Liver (tissue), 3 donors: Measurements from ENCODE around the gene MYLIP.

Experiments used
- GABPA ChIP-seq, 2 donors: IDR thresholded peaks in 1 of 2; conservative IDR thresholded peaks in 1 of 2; 2 replicates each; pipeline ENCODE4 v1.6.1; 2016; ENCODE audit warnings: antibody characterized with exemption in 2 of 2, mild to moderate bottlenecking in 1 of 2, moderate library complexity in 1 of 2
- RAD21 ChIP-seq, 2 donors: IDR thresholded peaks; 2 replicates each; pipeline ENCODE4 v1.6.1; 2016; ENCODE audit warnings: antibody characterized with exemption in 2 of 2, mild to moderate bottlenecking in 2 of 2
- RXRA ChIP-seq, 2 donors: IDR thresholded peaks; 2 replicates each; pipeline ENCODE4 v1.6.1; 2017 to 2018; ENCODE audit warnings: antibody characterized with exemption in 2 of 2, mild to moderate bottlenecking in 1 of 2
- SP1 ChIP-seq: IDR thresholded peaks from 2 replicates; pipeline ENCODE4 v1.6.1; 2018; ENCODE audit warnings: antibody characterized with exemption, mild to moderate bottlenecking
- TAF1 ChIP-seq: conservative IDR thresholded peaks from 2 replicates; pipeline ENCODE4 v1.6.1; 2016; ENCODE audit warnings: antibody characterized with exemption, mild to moderate bottlenecking
- YY1 ChIP-seq: IDR thresholded peaks from 2 replicates; pipeline ENCODE4 v1.6.1; 2016; ENCODE audit warnings: antibody characterized with exemption, mild to moderate bottlenecking
- TF ChIP-seq, protein P1 (sequence below): fragments of 150-350 bp; IDR thresholded peaks from 2 replicates; pipeline ENCODE4 v1.5.1; 2017; ENCODE audit warnings: improper control_type of control experiment, low read depth, low read length; ENCODE audit not compliant: missing input control
- TF ChIP-seq, protein P2 (sequence below): IDR thresholded peaks from 2 replicates; pipeline ENCODE4 v1.6.1; 2016; ENCODE audit warnings: antibody characterized with exemption
- TF ChIP-seq, protein P3 (sequence below): IDR thresholded peaks from 2 replicates; pipeline ENCODE4 v1.6.1; 2016; ENCODE audit warnings: antibody characterized with exemption
- donor health status: healthy.
- donor health status: healthy.

DNA sequence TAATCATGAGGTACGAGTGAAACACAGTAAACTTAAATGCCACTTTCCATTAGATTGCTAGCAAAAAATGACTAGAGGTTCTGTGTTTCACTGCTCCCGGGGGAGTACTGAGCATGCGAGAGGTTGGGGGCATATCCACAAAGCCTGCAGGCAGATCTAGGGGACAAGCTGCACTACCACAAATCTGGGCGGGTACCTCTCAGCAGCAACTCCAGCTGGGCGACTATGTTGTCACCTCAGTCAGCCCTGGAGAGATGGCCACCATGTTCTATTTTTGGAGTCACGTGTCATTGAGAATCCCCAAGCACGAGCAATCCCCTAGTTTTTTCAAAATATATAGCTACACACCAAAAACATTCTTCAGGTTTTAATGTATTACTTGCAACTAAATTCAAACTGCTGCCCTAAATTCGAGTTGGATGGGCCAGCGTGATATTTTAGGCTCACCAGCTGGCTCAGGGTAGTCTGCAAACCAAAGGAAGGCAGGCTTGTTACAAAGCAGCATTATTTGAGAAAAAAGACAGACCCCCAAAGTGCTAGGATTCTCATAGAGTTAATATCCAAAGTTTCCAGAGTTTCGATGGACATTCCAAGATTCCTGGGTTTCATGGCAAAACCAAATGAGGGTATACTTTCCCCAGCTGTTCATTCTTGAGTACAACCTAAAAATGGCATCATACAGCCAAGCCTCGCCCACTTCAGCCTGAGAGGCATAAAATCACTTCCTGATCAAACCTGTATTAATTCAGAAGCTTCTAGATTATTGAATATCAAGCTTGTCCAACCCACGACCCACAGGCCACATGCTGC is 24.1 kb upstream of the MYLIP start:
- TF ChIP-seq, protein P1, sequence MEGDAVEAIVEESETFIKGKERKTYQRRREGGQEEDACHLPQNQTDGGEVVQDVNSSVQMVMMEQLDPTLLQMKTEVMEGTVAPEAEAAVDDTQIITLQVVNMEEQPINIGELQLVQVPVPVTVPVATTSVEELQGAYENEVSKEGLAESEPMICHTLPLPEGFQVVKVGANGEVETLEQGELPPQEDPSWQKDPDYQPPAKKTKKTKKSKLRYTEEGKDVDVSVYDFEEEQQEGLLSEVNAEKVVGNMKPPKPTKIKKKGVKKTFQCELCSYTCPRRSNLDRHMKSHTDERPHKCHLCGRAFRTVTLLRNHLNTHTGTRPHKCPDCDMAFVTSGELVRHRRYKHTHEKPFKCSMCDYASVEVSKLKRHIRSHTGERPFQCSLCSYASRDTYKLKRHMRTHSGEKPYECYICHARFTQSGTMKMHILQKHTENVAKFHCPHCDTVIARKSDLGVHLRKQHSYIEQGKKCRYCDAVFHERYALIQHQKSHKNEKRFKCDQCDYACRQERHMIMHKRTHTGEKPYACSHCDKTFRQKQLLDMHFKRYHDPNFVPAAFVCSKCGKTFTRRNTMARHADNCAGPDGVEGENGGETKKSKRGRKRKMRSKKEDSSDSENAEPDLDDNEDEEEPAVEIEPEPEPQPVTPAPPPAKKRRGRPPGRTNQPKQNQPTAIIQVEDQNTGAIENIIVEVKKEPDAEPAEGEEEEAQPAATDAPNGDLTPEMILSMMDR, result no peak
- TF ChIP-seq, protein P2, sequence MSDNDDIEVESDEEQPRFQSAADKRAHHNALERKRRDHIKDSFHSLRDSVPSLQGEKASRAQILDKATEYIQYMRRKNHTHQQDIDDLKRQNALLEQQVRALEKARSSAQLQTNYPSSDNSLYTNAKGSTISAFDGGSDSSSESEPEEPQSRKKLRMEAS, result no peak
- TF ChIP-seq, protein P3, sequence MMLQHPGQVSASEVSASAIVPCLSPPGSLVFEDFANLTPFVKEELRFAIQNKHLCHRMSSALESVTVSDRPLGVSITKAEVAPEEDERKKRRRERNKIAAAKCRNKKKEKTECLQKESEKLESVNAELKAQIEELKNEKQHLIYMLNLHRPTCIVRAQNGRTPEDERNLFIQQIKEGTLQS, result no peak
- no peak for TF ChIP-seq SP1
- no peak for TF ChIP-seq YY1
- TF ChIP-seq RXRA (IDR thresholded peaks at IDR 0.05), result no peak
- no peak for TF ChIP-seq GABPA (IDR thresholded peaks at IDR 0.05 in 1 of 2, conservative IDR thresholded peaks at IDR 0.05 in 1 of 2)
- no peak for TF ChIP-seq RAD21 (IDR thresholded peaks at IDR 0.05)
- no peak for TF ChIP-seq TAF1
